Muscle layer of duodenum (tissue), 2 donors: ENCODE data around the gene SNF8.
"Not testable (repeated sequence)": the region's sequence is repeated elsewhere in the genome, so short reads cannot be mapped to it uniquely, and the experiment has no call there.

Experiments used
- H3K27ac ChIP-seq: one replicate; pipeline ENCODE4 v1.7.0; 2013; ENCODE audit warnings: mild to moderate bottlenecking, low read length
- H3K27me3 ChIP-seq: one replicate; pipeline ENCODE4 v1.7.0; 2013; ENCODE audit warnings: low read depth, mild to moderate bottlenecking, control low read depth, low read length
- H3K36me3 ChIP-seq, 2 donors: one replicate each; pipeline ENCODE4 v1.7.0; 2013; ENCODE audit warnings: low read length in 2 of 2, control low read depth in 1 of 2, mild to moderate bottlenecking in 1 of 2; ENCODE audit not compliant: insufficient read depth in 2 of 2, control insufficient read depth in 1 of 2
- H3K4me1 ChIP-seq, 2 donors: one replicate each; pipeline ENCODE4 v1.7.0; 2013; ENCODE audit warnings: low read length in 2 of 2, mild to moderate bottlenecking in 2 of 2, control low read depth in 1 of 2, moderate library complexity in 1 of 2; ENCODE audit not compliant: insufficient read depth in 2 of 2, control insufficient read depth in 1 of 2
- H3K4me3 ChIP-seq, 2 donors: one replicate each; pipeline ENCODE4 v1.7.0; 2013; ENCODE audit warnings: low read length in 2 of 2, low read depth in 1 of 2, mild to moderate bottlenecking in 1 of 2
- H3K9me3 ChIP-seq, 2 donors: one replicate each; pipeline ENCODE4 v1.7.0; 2013; ENCODE audit warnings: low read length in 2 of 2, control low read depth in 1 of 2, mild to moderate bottlenecking in 1 of 2; ENCODE audit not compliant: control insufficient read depth in 1 of 2
- donor health status: healthy.

Gene SNF8

DNA sequence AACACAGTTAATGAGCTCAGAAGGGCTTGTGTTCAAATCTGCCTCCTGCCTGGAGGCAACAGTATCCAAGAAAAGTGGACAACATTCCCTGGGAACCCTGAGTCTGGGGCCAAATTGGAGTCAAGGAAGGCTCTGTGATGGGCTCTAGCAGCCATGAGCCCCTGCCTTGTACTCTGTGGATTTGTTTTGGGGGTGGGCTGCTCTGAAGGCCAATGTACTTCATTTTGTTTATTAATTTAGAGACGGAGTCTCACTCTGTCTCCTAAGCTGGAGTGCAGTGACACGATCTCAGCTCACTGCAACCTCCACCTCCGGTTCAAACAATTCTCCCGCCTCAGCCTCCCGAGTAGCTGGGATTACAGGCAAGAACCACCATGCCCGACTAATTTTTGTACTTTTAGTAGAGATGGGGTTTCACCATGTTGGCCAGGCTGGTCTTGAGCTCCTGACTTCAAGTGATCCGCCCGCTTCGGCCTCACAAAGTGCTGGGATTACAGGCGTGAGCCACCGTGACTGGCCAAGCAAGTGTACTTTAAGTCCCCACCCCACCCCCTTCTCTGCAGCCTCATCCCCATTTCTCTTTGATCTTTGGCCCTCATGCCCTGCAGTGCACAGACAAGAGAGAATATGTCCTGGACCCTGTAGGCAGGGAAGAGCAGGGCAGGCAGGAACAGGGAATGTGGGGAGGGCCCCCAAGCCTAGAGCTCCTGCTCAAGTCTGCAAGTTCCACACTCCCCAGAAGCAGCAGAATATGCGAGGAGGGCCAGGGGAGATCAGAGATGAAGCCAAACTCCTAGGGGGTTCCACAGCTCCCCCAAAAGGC is 26.4 kb upstream of the SNF8 start:
- Histone ChIP-seq H3K4me1 (peaks cover 0 to 10% of the 10 kb centered on the region in 2 donors), H3K9me3 (no peaks in the 10 kb centered on the region), H3K27me3 (peaks cover 4% of the 10 kb centered on the region), H3K36me3 (no peaks in the 10 kb centered on the region), H3K4me3 (no peak overlapping the region), H3K27ac (no peak overlapping the region)

DNA sequence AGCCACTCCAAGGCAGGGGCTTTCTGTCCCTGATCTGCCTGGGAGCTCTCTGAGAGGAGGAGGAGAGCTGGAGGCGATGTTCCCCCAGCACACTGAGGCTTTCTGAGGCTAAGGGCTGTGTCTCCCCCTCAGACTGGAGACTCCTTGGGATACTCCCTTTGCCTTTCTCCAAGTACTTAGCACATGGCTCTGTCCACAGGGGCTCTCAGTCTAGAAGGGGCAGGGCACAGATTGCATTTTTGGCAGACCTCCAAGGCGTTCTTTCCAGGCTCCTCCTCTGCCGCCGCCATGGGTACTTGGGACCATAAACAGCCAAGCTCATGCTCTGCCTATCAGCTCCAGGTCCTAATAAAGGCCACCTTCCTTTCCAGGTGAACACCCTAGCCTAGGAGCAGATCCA is 25.6 kb upstream of the SNF8 start:
- Histone ChIP-seq H3K4me1 (peaks cover 0 to 10% of the 10 kb centered on the region in 2 donors), H3K27me3 (peaks cover 4% of the 10 kb centered on the region), H3K4me3 (no peak overlapping the region), H3K36me3 (no peaks in the 10 kb centered on the region), H3K9me3 (no peaks in the 10 kb centered on the region), H3K27ac (no peak overlapping the region)

DNA sequence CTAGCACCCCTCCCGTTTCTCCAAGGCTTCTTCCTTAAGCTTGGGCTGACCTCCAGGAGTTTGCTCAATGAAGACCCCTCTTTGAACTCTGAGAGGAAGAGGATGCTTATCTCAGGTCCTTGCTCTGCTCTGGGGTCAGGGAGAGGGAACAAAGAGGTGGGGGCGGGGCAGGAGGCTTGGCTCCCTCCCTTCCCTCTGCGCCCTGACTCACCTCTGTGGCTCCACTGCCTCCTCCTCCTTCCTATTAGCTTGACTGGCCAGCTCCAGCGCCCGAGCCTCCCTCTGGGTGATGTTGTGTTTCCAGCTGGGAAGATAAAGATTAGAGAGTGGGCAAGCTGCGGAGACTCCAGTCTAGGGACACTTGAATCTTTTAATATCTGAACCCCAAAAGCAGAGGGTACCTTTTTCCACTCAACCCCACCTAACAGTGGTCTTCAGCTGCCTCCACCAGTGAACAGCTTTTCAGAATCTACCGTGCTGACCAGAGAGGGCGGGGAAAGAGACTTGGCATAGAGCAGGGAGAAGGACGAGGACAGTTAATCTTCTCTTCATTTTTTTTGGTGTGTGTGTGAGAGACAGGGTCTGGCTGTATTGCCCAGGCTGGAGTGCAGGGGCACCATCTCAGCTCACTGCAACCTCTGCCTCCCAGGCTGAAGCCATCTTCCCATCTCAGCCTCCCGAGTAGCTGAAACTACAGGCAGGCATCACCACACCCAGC is 17.0 kb upstream of the SNF8 start:
- no peaks in the 10 kb centered on the region for H3K4me1 ChIP-seq
- H3K27ac ChIP-seq, result no peak overlapping the region
- no peaks in the 10 kb centered on the region for H3K36me3 ChIP-seq
- H3K4me3 ChIP-seq, result no peak overlapping the region
- H3K27me3 ChIP-seq, result peaks cover 15% of the 10 kb centered on the region
- no peaks in the 10 kb centered on the region for H3K9me3 ChIP-seq

DNA sequence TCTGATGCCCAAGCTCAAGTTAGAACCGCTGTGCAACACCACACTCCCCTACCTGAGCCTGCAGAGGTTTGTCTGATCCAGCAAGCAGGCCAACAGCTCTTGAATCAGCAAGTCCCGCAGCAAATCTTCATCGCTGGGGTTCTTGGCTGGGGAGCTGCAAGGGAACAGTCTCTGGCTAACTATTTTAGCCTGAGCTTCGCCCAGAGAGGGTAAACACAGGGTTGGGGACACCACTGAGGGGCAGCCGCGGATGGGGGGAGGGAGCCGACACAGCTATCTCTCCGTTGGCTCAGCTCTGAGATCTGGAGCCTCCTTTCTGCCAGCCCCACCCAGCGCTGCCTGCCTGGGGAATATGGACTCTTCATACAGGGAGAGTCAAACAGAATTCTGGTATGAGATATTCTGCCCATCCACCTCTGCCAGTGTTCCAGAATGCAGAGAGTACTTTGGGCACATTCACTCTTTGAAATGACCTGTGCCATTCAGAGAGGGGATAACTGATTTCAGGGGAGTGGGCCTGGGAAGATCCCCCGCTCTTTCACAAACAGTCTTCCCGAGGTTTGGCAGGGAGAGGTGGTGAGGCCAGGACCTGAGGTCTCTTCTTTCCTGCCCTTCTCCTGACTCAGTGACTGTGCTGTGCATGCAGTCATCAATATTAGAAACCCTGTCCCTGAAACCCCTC is 16.3 kb upstream of the SNF8 start:
- Histone ChIP-seq H3K36me3 (no peaks in the 10 kb centered on the region), H3K9me3 (no peaks in the 10 kb centered on the region), H3K4me1 (no peaks in the 10 kb centered on the region), H3K27me3 (peaks cover 15% of the 10 kb centered on the region), H3K27ac (no peak overlapping the region), H3K4me3 (no peak overlapping the region)

DNA sequence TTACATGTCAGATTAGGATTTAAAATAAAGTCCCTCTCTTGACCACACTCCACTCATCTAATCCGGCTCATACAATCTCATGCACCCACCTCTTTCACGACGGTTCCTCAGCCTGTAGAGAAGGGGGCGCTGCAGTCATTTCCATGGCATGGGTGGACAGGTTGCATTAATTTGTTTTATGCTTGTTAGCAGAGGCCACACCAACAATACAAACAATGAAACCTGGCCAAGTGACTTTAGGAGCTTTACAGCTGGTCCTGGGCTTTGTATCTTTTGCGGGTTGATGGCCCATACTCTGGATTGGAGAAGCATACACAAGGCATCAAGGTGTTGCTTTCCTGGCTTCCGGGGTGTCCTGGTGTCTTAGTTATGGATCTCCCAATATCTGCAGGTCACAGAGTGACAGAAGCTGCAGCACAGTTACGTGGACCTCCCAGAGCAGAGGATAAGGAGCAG is 9.7 kb upstream of the SNF8 start:
- H3K9me3 ChIP-seq, result no peaks in the 10 kb centered on the region
- no peaks in the 10 kb centered on the region for H3K36me3 ChIP-seq
- H3K27ac ChIP-seq, result no peak overlapping the region
- H3K4me3 ChIP-seq, result no peak overlapping the region
- H3K27me3 ChIP-seq, result peaks cover 7% of the 10 kb centered on the region
- no peaks in the 10 kb centered on the region for H3K4me1 ChIP-seq

DNA sequence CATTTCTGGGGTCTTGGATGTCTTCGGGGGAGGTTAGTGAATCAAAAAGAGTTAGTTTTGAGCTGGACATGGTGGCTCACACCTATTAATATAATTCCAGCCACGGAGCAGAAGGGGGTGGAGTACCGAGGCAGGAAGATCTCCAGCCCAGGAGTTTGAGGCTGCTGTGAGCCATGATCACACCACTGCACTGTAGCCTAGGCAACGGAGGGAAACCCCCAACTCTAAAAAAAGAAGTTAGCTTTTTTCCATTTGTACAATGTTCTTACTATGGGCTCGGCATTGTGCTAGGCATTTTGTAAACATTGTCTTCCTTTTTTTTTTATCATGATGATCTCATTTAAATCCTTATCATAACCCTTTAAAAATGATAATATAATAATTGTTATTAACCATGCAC is 8.3 kb upstream of the SNF8 start:
- H3K4me1 ChIP-seq, result no peaks in the 10 kb centered on the region
- H3K9me3 ChIP-seq, result no peaks in the 10 kb centered on the region
- H3K27ac ChIP-seq, result no peak overlapping the region
- H3K27me3 ChIP-seq, result peaks cover 4% of the 10 kb centered on the region
- H3K4me3 ChIP-seq, result no peak overlapping the region
- no peaks in the 10 kb centered on the region for H3K36me3 ChIP-seq

DNA sequence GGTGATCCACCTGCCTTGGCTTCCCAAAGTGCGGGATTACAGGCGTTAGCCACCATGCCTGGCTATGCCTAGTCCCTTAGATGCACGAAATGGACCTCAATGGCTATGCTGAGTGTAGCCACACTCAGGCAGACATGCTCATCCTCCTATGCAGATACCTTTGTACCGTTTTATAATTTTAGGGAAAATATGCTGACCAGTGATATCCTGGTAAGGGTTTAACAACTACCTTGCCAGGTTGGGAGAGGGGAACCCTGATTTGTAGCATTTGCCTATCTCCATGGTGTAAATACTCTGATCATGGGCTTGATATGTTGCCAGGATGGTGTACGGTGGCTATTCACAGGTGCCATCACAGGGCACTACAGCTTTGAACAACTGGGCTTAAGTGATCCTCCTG is 6.9 kb upstream of the SNF8 start:
- Histone ChIP-seq H3K36me3 (no peaks in the 10 kb centered on the region), H3K27ac (no peak overlapping the region), H3K4me3 (no peak overlapping the region), H3K9me3 (no peaks in the 10 kb centered on the region), H3K4me1 (no peaks in the 10 kb centered on the region), H3K27me3 (peaks cover 4% of the 10 kb centered on the region)

DNA sequence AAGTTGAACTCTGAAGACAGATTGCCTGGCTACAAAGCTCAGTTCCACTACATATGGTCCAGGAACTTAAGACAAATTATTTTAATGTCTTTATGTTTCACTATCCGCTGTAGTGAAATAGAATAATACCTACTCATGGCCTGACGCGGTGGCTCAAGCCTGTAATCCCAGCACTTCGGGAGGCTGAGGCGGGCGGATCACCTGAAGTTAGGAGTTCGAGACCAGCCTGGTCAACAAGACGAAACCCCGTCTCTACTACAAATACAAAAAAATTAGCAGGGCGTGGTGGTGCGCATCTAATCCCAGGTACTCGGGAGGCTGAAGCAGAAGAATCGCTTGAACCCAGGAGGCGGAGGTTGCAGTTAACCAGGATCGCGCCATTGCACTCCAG is 614 bp upstream of the SNF8 start:
- not testable (repeated sequence) for H3K9me3 ChIP-seq, H3K27me3 ChIP-seq, H3K36me3 ChIP-seq
- Histone ChIP-seq H3K4me3 (peak overlapping the region; percentile 87 to 96), H3K4me1 (peaks cover 4 to 26% of the 10 kb centered on the region in 2 donors), H3K27ac (peak overlapping the region; percentile 89)

DNA sequence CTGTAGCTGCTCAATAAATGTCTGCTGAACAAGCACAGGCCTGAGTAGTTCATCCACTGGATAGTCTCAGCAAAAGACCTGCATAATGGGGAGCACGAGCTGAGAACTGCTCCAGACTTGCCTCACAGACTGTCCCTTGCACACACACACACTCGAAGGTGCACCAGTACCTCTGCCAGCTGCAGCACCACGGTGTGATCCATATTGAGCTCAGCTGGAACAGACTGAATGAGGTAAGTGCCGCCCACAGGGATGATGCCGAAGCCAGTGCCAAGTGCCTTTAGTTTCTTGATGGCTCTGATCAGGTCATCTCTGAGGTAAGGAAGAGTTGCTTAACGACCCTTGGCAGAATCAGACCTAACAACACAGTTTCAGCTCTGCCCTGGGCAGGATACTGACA is 11.6 kb downstream of the SNF8 start:
- Histone ChIP-seq H3K27ac (no peak overlapping the region), H3K9me3 (no peaks in the 10 kb centered on the region), H3K4me3 (no peak overlapping the region), H3K4me1 (no peaks in the 10 kb centered on the region), H3K27me3 (no peaks in the 10 kb centered on the region), H3K36me3 (peaks cover 58 to 80% of the 10 kb centered on the region in 2 donors)

DNA sequence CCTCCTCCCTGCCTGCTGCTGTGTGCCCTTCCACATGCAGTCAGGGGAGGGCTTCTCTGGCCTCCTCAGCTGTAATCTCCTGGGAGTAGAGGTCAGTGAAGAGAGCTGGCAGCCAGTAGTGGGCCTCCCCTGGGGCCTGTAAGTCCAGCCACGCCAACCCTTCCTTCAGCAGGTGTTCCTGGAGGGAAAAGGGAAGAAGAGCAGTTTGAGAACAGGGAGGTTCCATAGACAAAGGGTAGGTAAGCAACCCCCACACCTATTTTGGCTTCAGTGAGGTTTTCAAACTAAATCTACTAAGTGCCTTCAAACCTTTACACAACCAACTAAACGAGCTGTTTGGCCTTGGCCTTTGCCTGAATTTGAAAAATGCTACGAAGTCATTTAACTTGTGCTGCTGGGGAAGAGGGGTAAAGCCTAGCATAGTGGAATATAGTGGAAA is 14.2 kb downstream of the SNF8 start:
- Histone ChIP-seq H3K27ac (no peak overlapping the region), H3K36me3 (peaks cover 68 to 89% of the 10 kb centered on the region in 2 donors), H3K27me3 (no peaks in the 10 kb centered on the region), H3K4me1 (no peaks in the 10 kb centered on the region), H3K4me3 (no peak overlapping the region), H3K9me3 (no peaks in the 10 kb centered on the region)

DNA sequence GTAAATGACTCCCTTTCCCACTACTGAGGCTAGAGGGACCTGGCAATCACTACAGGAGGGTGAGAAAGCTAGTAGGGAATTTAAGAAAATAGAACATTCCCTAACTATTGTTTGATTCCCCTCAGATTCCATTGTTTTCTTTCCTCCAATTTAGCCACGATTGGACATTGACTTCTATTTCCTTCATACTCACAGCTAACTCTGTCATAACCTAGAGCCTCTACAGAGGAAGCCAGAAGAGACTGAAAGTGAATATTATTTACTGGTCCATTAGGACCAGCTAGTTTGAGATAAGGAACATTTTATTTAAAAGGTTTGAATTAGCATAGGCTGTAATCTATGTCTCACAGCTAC is 14.9 kb downstream of the SNF8 start:
- Histone ChIP-seq H3K9me3 (no peaks in the 10 kb centered on the region), H3K4me3 (no peak overlapping the region), H3K4me1 (no peaks in the 10 kb centered on the region), H3K27me3 (no peaks in the 10 kb centered on the region), H3K36me3 (peaks cover 68 to 91% of the 10 kb centered on the region in 2 donors), H3K27ac (no peak overlapping the region)
